ENCODE measurements around the gene IFNAR1. TPM values are rescaled to one million over a fixed set of nuclear protein-coding genes. Genes with fewer than 3 reads are reported as not detected.

IFNAR1 gene
- total and polyA plus RNA-seq, 2 of the 8 experiments (the other 6 are each of a cell fraction or from before 2014, with no cell fraction given): 3.1 to 17.1 TPM

DNA sequence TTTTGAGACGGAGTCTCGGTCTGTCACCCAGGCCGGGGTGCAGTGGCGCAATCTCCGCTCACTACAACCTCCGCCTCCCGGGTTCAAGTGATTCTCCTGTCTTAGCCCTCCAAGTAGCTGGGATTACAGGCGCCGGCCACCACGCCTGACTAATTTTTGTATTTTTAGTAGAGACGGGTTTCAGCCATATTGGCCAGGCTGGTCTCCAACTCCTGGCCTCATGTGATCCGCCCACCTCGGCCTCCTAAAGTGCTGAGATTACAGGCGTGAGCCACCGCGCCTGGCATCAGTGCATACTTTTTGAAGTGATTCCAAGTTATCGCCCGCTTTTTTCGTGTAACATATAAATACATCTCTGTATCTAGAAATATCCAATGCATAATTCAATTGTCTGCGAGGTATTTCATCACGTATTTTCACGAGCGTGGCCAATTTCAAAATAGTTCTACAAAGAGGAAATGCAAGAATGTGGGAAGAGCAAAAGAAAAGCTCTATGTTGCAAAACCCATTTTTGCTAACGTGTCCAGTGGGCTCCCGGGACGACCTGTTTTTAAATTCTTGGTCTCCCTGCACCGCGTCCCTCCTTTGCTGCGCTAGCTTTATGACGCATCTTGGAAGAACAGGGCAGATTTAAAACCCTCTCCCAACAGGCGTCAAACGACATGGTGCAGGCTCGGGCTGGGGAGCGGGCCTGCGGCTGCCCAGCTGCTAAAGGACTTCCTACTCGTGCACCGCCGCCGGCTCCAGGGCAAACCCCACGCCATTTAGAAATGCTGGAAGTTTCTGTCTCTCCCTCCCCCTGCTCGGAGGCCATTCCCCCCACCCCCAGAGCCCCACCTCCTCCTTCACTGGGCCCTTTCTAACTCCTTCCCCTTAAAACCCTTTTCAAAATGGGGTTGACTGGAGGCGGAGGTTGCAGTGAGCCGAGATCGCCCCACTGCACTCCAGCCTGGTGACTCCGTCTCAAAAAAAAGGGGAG, 77.5 kb downstream of the IFNAR1 start:
- Histone ChIP-seq H3K27me3 (replicated peaks in 1 of 4; ENCODE audit: control insufficient read depth in 3 of 4, extremely low read depth in 1 of 4, insufficient read depth in 3 of 4, low read length in 3 of 4) (no peaks in the 10 kb centered on the region), H3K4me3 (ENCODE audit: extremely low read depth in 1 of 4, insufficient read depth in 2 of 4, low read depth in 3 of 4, low read length in 4 of 4) (peak overlapping the region; percentile 10 to 95 (median 66); a peak in 5 of 8 replicates), H3K23ac (ENCODE audit: insufficient read length) (no peak overlapping the region), H3K4me1 (replicated peaks in 1 of 4; ENCODE audit: control insufficient read depth in 3 of 4, insufficient read depth in 4 of 4, low read length in 3 of 4) (peaks cover 2 to 6% (median 3%) of the 10 kb centered on the region in 4 experiments), H2AFZ (ENCODE audit: low read length) (no peak overlapping the region), H3K56ac (replicated peaks; ENCODE audit: insufficient read length, low read depth, low read length) (no peak overlapping the region), H3K18ac (ENCODE audit: extremely low read depth, low read length) (peak overlapping the region; percentile 83), H2BK15ac (ENCODE audit: low read length) (no peak overlapping the region), H2BK20ac (ENCODE audit: low read length) (peak overlapping the region; percentile 90; the same call in 1 of the 2 replicates), H3K36me3 (ENCODE audit: control insufficient read depth in 2 of 4, insufficient read depth in 4 of 4, low read length in 3 of 4) (no peaks in the 10 kb centered on the region), H3K79me1 (ENCODE audit: low read depth, low read length) (no peaks in the 10 kb centered on the region), H3K14ac (ENCODE audit: insufficient read length) (no peak overlapping the region), H2BK12ac (ENCODE audit: low read depth, low read length) (peak overlapping the region; percentile 68; the same call in 1 of the 2 replicates), H3K27ac (ENCODE audit: low read depth, low read length) (no peak overlapping the region), H2AK5ac (ENCODE audit: low read depth, low read length) (no peak overlapping the region), H3K23me2 (ENCODE audit: low read depth, low read length) (peaks cover 5% of the 10 kb centered on the region; the same call in 1 of the 2 replicates), H4K20me1 (replicated peaks in 1 of 2; ENCODE audit: control insufficient read depth in 1 of 2, insufficient read depth in 2 of 2, low read length in 2 of 2) (peaks cover 0 to 2% of the 10 kb centered on the region in 2 experiments), H4K8ac (ENCODE audit: extremely low read depth, insufficient read depth, low read length) (peak overlapping the region; percentile 84; the same call in 1 of the 2 replicates), H2BK5ac (ENCODE audit: low read depth, low read length) (0 out of 2 replicates have a peak overlapping the region, but pooled peaks have one; percentile 30), H4K5ac (ENCODE audit: insufficient read length, low read depth, low read length) (peak overlapping the region; percentile 12), H2BK120ac (replicated peaks; ENCODE audit: low read depth, low read length) (no peak overlapping the region), H3K79me2 (ENCODE audit: control insufficient read depth in 1 of 2, insufficient read depth in 2 of 2, low read length in 2 of 2) (peaks cover 3 to 35% of the 10 kb centered on the region in 2 experiments; a peak in 3 of 4 replicates), H3K9ac (replicated peaks in 1 of 4; ENCODE audit: extremely low read depth in 1 of 4, low read depth in 3 of 4, low read length in 3 of 4) (peak overlapping the region in 1 of 4 experiments; percentile 25; a peak in 1 of 7 replicates), H3K4me2 (ENCODE audit: insufficient read depth in 1 of 2, low read depth in 2 of 2, low read length in 2 of 2) (peak overlapping the region; percentile 54 to 79; a peak in 3 of 4 replicates), H3K9me3 (ENCODE audit: insufficient read depth in 2 of 2, low read depth in 1 of 2, low read length in 1 of 2) (peaks cover 0 to 2% of the 10 kb centered on the region in 2 experiments; a peak in 1 of 4 replicates), H4K91ac (replicated peaks; ENCODE audit: insufficient read length, low read length) (no peak overlapping the region), H3K4ac (replicated peaks; ENCODE audit: insufficient read length, low read depth, low read length) (no peak overlapping the region)
- POLR2A ChIA-PET (ENCODE audit: partially characterized antibody): interaction anchor here (0.6 to 1.6 kb wide), 8 partner anchors 9 to 332 kb away, joined by 3 to 6 read pairs (median 4); partner anchors contain the start of gene IFNAR1
- CTCF ChIA-PET (ENCODE audit: partially characterized antibody): interaction anchor here (0.6 to 1.9 kb wide), 2 partner anchors 17 to 450 kb away, joined by 3 to 6 read pairs; no protein-coding TSS in a partner anchor
- peak in 1 of 2 experiments; percentile 64 for DNase-seq (ENCODE audit: low read depth in 1 of 2, low spot score in 2 of 2)
- no peak for FAIRE-seq
- WGBS, 2 experiments (ENCODE audit: extremely low coverage in 1 of 2, insufficient coverage in 1 of 2, insufficient read length in 1 of 2, insufficient replicate concordance in 2 of 2, low coverage in 1 of 2, low lambda C conversion rate in 2 of 2, missing lambda C conversion rate in 1 of 2): 52% methylated on average over 32 of the region's 45 CpGs; no CpG with 5 or more reads in 1 of the 2 experiments
- no peak for TF ChIP-seq ATF3 (IDR thresholded peaks at IDR 0.05; ENCODE audit: insufficient read depth, low read depth, low read length)
- TF ChIP-seq RXRA (IDR thresholded peaks at IDR 0.05; ENCODE audit: insufficient read depth, low read depth, low read length): no peak
- no peak for TF ChIP-seq SP2 (IDR thresholded peaks at IDR 0.05; ENCODE audit: low read length)
- TF ChIP-seq TEAD4 (IDR thresholded peaks at IDR 0.05; ENCODE audit: low read depth, low read length): no peak
- TF ChIP-seq SIX5 (IDR thresholded peaks at IDR 0.05; ENCODE audit: low read depth, low read length): no peak
- no peak for TF ChIP-seq KDM1A (IDR thresholded peaks at IDR 0.05; ENCODE audit: borderline replicate concordance, low read length)
- no peak for TF ChIP-seq POLR2AphosphoS5 (IDR thresholded peaks at IDR 0.05; ENCODE audit: low read depth, low read length)
- no peak for TF ChIP-seq ASH2L (IDR thresholded peaks at IDR 0.05; ENCODE audit: low read length)
- TF ChIP-seq POLR2A (IDR thresholded peaks at IDR 0.05; ENCODE audit: control extremely low read depth in 1 of 2, low read depth in 2 of 2, low read length in 2 of 2): no peak; a peak in 1 of 3 replicates
- no peak for TF ChIP-seq TCF12 (IDR thresholded peaks at IDR 0.05; ENCODE audit: low read depth, low read length)
- TF ChIP-seq CTBP2 (IDR thresholded peaks at IDR 0.05; ENCODE audit: borderline replicate concordance, insufficient read depth, insufficient read length, low read length): no peak
